Measurements from ENCODE around the gene PREX1.

DNA sequence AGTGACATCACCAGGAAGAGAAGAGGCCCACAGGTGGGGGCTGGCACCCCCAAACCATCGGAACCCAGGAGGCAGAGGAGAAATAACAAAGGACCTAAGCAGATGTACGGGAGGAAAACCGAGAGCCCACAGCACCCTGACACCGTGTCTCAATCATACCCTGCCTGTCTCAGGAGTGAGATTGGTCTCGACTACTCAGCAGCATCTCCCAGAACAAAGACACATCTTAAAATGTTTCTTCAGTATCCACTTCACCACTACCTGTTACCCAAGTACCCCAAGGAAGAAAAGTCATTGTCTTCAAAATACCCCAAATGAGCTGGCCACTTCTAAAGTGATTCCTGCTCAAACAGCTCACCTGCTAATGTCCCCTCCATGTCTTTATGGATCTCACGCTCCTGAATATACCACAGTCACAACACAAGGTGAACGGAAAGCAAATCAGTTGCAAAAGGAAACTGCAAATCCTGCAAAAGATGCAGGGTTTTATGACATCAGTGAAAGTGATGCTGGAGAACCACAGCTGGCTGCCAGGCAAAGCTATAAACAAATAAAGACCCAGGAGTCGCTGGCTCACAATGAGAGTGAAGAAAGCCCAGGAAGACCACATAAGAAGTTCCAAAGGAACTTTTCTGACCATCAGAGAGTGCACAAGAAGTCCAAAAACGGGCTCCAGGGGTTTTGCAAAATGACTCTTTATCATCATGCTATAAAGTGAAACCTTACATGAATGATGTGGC, 44.1 kb downstream of the PREX1 start:
- TF ChIP-seq, protein P1, sequence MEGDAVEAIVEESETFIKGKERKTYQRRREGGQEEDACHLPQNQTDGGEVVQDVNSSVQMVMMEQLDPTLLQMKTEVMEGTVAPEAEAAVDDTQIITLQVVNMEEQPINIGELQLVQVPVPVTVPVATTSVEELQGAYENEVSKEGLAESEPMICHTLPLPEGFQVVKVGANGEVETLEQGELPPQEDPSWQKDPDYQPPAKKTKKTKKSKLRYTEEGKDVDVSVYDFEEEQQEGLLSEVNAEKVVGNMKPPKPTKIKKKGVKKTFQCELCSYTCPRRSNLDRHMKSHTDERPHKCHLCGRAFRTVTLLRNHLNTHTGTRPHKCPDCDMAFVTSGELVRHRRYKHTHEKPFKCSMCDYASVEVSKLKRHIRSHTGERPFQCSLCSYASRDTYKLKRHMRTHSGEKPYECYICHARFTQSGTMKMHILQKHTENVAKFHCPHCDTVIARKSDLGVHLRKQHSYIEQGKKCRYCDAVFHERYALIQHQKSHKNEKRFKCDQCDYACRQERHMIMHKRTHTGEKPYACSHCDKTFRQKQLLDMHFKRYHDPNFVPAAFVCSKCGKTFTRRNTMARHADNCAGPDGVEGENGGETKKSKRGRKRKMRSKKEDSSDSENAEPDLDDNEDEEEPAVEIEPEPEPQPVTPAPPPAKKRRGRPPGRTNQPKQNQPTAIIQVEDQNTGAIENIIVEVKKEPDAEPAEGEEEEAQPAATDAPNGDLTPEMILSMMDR (IDR thresholded peaks at IDR 0.05): no peak
- TF ChIP-seq POLR2A (IDR thresholded peaks at IDR 0.05): no peak

All from vagina (tissue), 2 donors.